ENCODE data around the gene ANKRD33B.
"Not testable (repeated sequence)": the region's sequence is repeated elsewhere in the genome, so short reads cannot be mapped to it uniquely, and the experiment has no call there.

ANKRD33B gene

GRCh38 chr5:10548418-10549122 lies 15.3 kb upstream of the ANKRD33B start:
- H3K9me3 ChIP-seq (ENCODE audit: control insufficient read depth, insufficient read depth, low read length): no peaks in the 10 kb centered on the region

GRCh38 chr5:10549123-10549514 lies 14.8 kb upstream of the ANKRD33B start:
- not testable (repeated sequence) for H3K27ac ChIP-seq (ENCODE audit: low read depth, low read length); H3K36me3 ChIP-seq (ENCODE audit: control insufficient read depth, insufficient read depth, low read length); H3K9me3 ChIP-seq (ENCODE audit: control insufficient read depth, insufficient read depth, low read length); H3K27me3 ChIP-seq (ENCODE audit: control insufficient read depth, insufficient read depth, low read length); H3K9ac ChIP-seq (ENCODE audit: low read depth, low read length); H3K4me3 ChIP-seq (ENCODE audit: low read depth, low read length)
- peaks cover 30% of the 10 kb centered on the region for H3K4me1 ChIP-seq (ENCODE audit: control insufficient read depth, insufficient read depth, low read length)

More at GRCh38 chr5:10548418-10549122, 15.3 kb upstream of the ANKRD33B start:
- Histone ChIP-seq H3K9ac (ENCODE audit: low read depth, low read length) (no peak overlapping the region), H3K4me1 (ENCODE audit: control insufficient read depth, insufficient read depth, low read length) (peaks cover 30% of the 10 kb centered on the region), H3K27ac (ENCODE audit: low read depth, low read length) (no peak overlapping the region), H3K4me3 (ENCODE audit: low read depth, low read length) (no peak overlapping the region), H3K27me3 (ENCODE audit: control insufficient read depth, insufficient read depth, low read length) (no peaks in the 10 kb centered on the region), H3K36me3 (ENCODE audit: control insufficient read depth, insufficient read depth, low read length) (no peaks in the 10 kb centered on the region)

- H3K36me3 ChIP-seq (ENCODE audit: control insufficient read depth, insufficient read depth, low read length): no peaks in the 10 kb centered on the region
These were observed 13.5 kb upstream of the ANKRD33B start for GRCh38 chr5:10550222-10550995.

GRCh38 chr5:10551782-10552138 lies 12.1 kb upstream of the ANKRD33B start:
- H3K4me1 ChIP-seq (ENCODE audit: control insufficient read depth, insufficient read depth, low read length): peaks cover 34% of the 10 kb centered on the region
- H3K9ac ChIP-seq (ENCODE audit: low read depth, low read length): peak overlapping the region; percentile 46; the same call in 1 of the 2 replicates
- peak overlapping the region; percentile 99 for H3K27ac ChIP-seq (ENCODE audit: low read depth, low read length)
- H3K36me3 ChIP-seq (ENCODE audit: control insufficient read depth, insufficient read depth, low read length): no peaks in the 10 kb centered on the region
- no peaks in the 10 kb centered on the region; the same call in 1 of the 2 replicates for H3K27me3 ChIP-seq (ENCODE audit: control insufficient read depth, insufficient read depth, low read length)
- no peaks in the 10 kb centered on the region for H3K9me3 ChIP-seq (ENCODE audit: control insufficient read depth, insufficient read depth, low read length)
- no peak overlapping the region; the same call in 1 of the 2 replicates for H3K4me3 ChIP-seq (ENCODE audit: low read depth, low read length)

More at GRCh38 chr5:10550222-10550995, 13.5 kb upstream of the ANKRD33B start:
- H3K4me3 ChIP-seq (ENCODE audit: low read depth, low read length): no peak overlapping the region
- H3K9me3 ChIP-seq (ENCODE audit: control insufficient read depth, insufficient read depth, low read length): no peaks in the 10 kb centered on the region
- peaks cover 30% of the 10 kb centered on the region for H3K4me1 ChIP-seq (ENCODE audit: control insufficient read depth, insufficient read depth, low read length)
- peak overlapping the region; percentile 31 for H3K9ac ChIP-seq (ENCODE audit: low read depth, low read length)
- H3K27ac ChIP-seq (ENCODE audit: low read depth, low read length): peak overlapping the region; percentile 99
- no peaks in the 10 kb centered on the region for H3K27me3 ChIP-seq (ENCODE audit: control insufficient read depth, insufficient read depth, low read length)

GRCh38 chr5:10552183-10553143 lies 11.4 kb upstream of the ANKRD33B start:
- H3K36me3 ChIP-seq (ENCODE audit: control insufficient read depth, insufficient read depth, low read length): no peaks in the 10 kb centered on the region
- H3K27me3 ChIP-seq (ENCODE audit: control insufficient read depth, insufficient read depth, low read length): no peaks in the 10 kb centered on the region; the same call in 1 of the 2 replicates
- no peak overlapping the region for H3K4me3 ChIP-seq (ENCODE audit: low read depth, low read length)
- H3K9ac ChIP-seq (ENCODE audit: low read depth, low read length): peak overlapping the region; percentile 46; the same call in 1 of the 2 replicates
- H3K27ac ChIP-seq (ENCODE audit: low read depth, low read length): peak overlapping the region; percentile 99
- no peaks in the 10 kb centered on the region for H3K9me3 ChIP-seq (ENCODE audit: control insufficient read depth, insufficient read depth, low read length)
- H3K4me1 ChIP-seq (ENCODE audit: control insufficient read depth, insufficient read depth, low read length): peaks cover 34% of the 10 kb centered on the region

GRCh38 chr5:10553476-10553875 lies 10.4 kb upstream of the ANKRD33B start:
- Histone ChIP-seq H3K4me3 (ENCODE audit: low read depth, low read length) (no peak overlapping the region), H3K36me3 (ENCODE audit: control insufficient read depth, insufficient read depth, low read length) (no peaks in the 10 kb centered on the region), H3K9me3 (ENCODE audit: control insufficient read depth, insufficient read depth, low read length) (no peaks in the 10 kb centered on the region), H3K27me3 (ENCODE audit: control insufficient read depth, insufficient read depth, low read length) (no peaks in the 10 kb centered on the region; the same call in 1 of the 2 replicates), H3K27ac (ENCODE audit: low read depth, low read length) (no peak overlapping the region), H3K9ac (ENCODE audit: low read depth, low read length) (no peak overlapping the region), H3K4me1 (ENCODE audit: control insufficient read depth, insufficient read depth, low read length) (peaks cover 34% of the 10 kb centered on the region)

- no peaks in the 10 kb centered on the region for H3K36me3 ChIP-seq (ENCODE audit: control insufficient read depth, insufficient read depth, low read length)
- no peak overlapping the region for H3K4me3 ChIP-seq (ENCODE audit: low read depth, low read length)
- no peak overlapping the region for H3K9ac ChIP-seq (ENCODE audit: low read depth, low read length)
- H3K27ac ChIP-seq (ENCODE audit: low read depth, low read length): no peak overlapping the region
- peaks cover 32% of the 10 kb centered on the region for H3K4me1 ChIP-seq (ENCODE audit: control insufficient read depth, insufficient read depth, low read length)
- no peaks in the 10 kb centered on the region for H3K9me3 ChIP-seq (ENCODE audit: control insufficient read depth, insufficient read depth, low read length)
- H3K27me3 ChIP-seq (ENCODE audit: control insufficient read depth, insufficient read depth, low read length): peaks cover 14% of the 10 kb centered on the region
These were observed 8.6 kb upstream of the ANKRD33B start for GRCh38 chr5:10555277-10555684.

GRCh38 chr5:10556289-10556807 lies 7.5 kb upstream of the ANKRD33B start:
- no peak overlapping the region for H3K9ac ChIP-seq (ENCODE audit: low read depth, low read length)
- H3K27ac ChIP-seq (ENCODE audit: low read depth, low read length): no peak overlapping the region
- no peak overlapping the region for H3K4me3 ChIP-seq (ENCODE audit: low read depth, low read length)
- no peaks in the 10 kb centered on the region for H3K9me3 ChIP-seq (ENCODE audit: control insufficient read depth, insufficient read depth, low read length)
- no peaks in the 10 kb centered on the region for H3K36me3 ChIP-seq (ENCODE audit: control insufficient read depth, insufficient read depth, low read length)
- H3K4me1 ChIP-seq (ENCODE audit: control insufficient read depth, insufficient read depth, low read length): peaks cover 22% of the 10 kb centered on the region
- H3K27me3 ChIP-seq (ENCODE audit: control insufficient read depth, insufficient read depth, low read length): peaks cover 23% of the 10 kb centered on the region

- Histone ChIP-seq H3K27me3 (ENCODE audit: control insufficient read depth, insufficient read depth, low read length) (peaks cover 30% of the 10 kb centered on the region), H3K27ac (ENCODE audit: low read depth, low read length) (no peak overlapping the region), H3K9ac (ENCODE audit: low read depth, low read length) (no peak overlapping the region), H3K9me3 (ENCODE audit: control insufficient read depth, insufficient read depth, low read length) (no peaks in the 10 kb centered on the region), H3K4me1 (ENCODE audit: control insufficient read depth, insufficient read depth, low read length) (peaks cover 15% of the 10 kb centered on the region), H3K36me3 (ENCODE audit: control insufficient read depth, insufficient read depth, low read length) (no peaks in the 10 kb centered on the region), H3K4me3 (ENCODE audit: low read depth, low read length) (no peak overlapping the region)
These were observed 6.8 kb upstream of the ANKRD33B start for GRCh38 chr5:10556893-10557746.

- Histone ChIP-seq H3K9ac (ENCODE audit: low read depth, low read length) (no peak overlapping the region), H3K36me3 (ENCODE audit: control insufficient read depth, insufficient read depth, low read length) (no peaks in the 10 kb centered on the region), H3K27ac (ENCODE audit: low read depth, low read length) (no peak overlapping the region), H3K27me3 (ENCODE audit: control insufficient read depth, insufficient read depth, low read length) (peaks cover 45% of the 10 kb centered on the region), H3K4me3 (ENCODE audit: low read depth, low read length) (no peak overlapping the region), H3K9me3 (ENCODE audit: control insufficient read depth, insufficient read depth, low read length) (no peaks in the 10 kb centered on the region), H3K4me1 (ENCODE audit: control insufficient read depth, insufficient read depth, low read length) (peaks cover 21% of the 10 kb centered on the region; the same call in 1 of the 2 replicates)
These were observed 4.7 kb upstream of the ANKRD33B start for GRCh38 chr5:10559151-10559550.

Data from HUES48 (cell line).